Measurements from ENCODE around the gene OR52B4. TPM values are rescaled to one million over a fixed set of nuclear protein-coding genes. Genes with fewer than 3 reads are reported as not detected.

The OR52B4 gene
- total RNA-seq, 1 donor from 2014 or later, result not detected

Other genes starting within 250 kb of the OR52B4 start
- 42.2 TPM for gene TRIM21, start 25.3 kb upstream of the OR52B4 start, total RNA-seq
- gene OR52K2, start 80.9 kb upstream of the OR52B4 start, total RNA-seq, result 0.47 TPM
- 0.27 TPM for gene OR52K1, start 114.3 kb upstream of the OR52B4 start, total RNA-seq
- gene OR52M1, start 176.8 kb upstream of the OR52B4 start, total RNA-seq, result not detected
- not detected for gene OR52I2, start 213.4 kb upstream of the OR52B4 start, total RNA-seq
- not detected for gene OR52I1, start 225.7 kb upstream of the OR52B4 start, total RNA-seq
- gene TRIM68, start 239.8 kb upstream of the OR52B4 start, total RNA-seq, result 13.8 TPM

Measured in lower lobe of right lung (tissue), 1 donor.